GM13977 (cell line): ENCODE measurements around the gene NGEF.
"Not testable (repeated sequence)": the region's sequence is repeated elsewhere in the genome, so short reads cannot be mapped to it uniquely, and the experiment has no call there.

Experiments
- DNase-seq: peaks from one replicate; pipeline ENCODE4 v3.0.0; 2012; ENCODE audit warnings: low spot score
- in situ Hi-C: fragments of 300-500 bp; cut with MboI; formaldehyde crosslinking; loops from one replicate; pipeline ENCODE4 v1.12.0; 2022; ENCODE audit warnings: low sequenced_read_pairs, low pct_unique_long_range_greater_than_20kb, mixed read lengths, inconsistent platforms; ENCODE audit not compliant: unreplicated experiment
- TF ChIP-seq, protein P1 (sequence below): IDR thresholded peaks from 2 replicates; pipeline ENCODE4 v1.5.1; 2012; ENCODE audit warnings: mild to moderate bottlenecking, control low read depth; ENCODE audit not compliant: insufficient read depth; ENCODE audit errors: extremely low read depth, missing control alignments

NGEF gene

DNA sequence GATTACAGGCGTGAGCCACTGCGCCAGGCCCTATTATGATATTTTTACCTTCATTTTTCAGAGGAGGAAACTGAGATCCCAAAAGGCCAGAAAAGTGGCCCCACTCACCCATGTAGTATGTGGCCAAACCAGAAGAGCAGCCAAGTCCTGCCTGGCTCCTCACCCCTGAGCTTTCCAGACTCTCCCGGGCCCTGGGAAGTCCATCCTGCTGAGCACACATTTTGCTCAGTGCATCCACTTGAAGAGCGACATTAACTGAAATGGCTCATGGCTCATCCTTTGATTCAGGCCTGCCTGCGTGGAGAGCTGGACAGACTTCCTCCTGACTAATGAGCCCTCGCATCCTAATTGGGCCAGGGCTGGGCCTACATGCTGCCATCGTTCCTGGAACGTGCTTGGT, 9.5 kb upstream of the NGEF start:
- no peak for DNase-seq
- TF ChIP-seq, protein P1, sequence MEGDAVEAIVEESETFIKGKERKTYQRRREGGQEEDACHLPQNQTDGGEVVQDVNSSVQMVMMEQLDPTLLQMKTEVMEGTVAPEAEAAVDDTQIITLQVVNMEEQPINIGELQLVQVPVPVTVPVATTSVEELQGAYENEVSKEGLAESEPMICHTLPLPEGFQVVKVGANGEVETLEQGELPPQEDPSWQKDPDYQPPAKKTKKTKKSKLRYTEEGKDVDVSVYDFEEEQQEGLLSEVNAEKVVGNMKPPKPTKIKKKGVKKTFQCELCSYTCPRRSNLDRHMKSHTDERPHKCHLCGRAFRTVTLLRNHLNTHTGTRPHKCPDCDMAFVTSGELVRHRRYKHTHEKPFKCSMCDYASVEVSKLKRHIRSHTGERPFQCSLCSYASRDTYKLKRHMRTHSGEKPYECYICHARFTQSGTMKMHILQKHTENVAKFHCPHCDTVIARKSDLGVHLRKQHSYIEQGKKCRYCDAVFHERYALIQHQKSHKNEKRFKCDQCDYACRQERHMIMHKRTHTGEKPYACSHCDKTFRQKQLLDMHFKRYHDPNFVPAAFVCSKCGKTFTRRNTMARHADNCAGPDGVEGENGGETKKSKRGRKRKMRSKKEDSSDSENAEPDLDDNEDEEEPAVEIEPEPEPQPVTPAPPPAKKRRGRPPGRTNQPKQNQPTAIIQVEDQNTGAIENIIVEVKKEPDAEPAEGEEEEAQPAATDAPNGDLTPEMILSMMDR = no peak
- in situ Hi-C loops = no loop called here

DNA sequence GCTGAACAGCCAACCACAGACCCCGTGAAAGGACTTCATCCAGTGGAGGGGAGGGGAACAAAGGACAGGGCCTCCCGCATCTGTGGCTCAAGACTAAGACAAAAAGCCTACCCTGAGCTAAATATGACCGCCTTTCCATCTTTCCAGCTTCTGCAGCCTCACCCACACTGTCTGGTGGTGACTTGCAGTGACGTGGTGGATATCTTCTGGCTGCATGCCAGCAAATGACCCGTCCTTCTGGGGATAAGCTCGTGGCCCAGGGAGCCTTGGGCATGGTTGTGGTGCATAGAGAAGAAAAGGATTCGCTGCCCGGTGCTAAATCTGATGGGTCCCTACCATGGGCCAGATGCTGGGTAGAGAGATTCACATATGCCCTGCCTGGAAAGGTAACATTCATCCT, 8.7 kb upstream of the NGEF start:
- in situ Hi-C loops = no loop called here
- TF ChIP-seq, protein P1 = no peak
- no peak for DNase-seq

DNA sequence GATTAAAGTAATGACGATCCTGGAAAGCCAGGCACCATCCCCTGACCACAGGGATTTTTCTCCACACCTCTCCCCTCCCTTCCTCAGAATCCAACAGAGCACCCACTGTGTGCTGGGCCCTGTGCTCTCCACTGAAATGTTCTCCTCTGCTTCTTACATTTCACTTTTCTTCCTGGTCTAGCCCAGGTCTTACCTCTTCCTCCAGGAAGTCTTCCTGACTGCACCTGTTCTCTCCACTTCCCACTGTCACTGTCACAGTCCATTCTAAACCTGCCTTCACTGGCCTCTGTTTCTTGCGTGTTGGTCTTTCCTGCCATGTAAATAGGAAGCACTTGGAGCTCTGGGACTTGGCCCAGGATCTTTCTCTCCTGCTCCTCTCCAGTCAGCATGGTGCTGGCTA, 7.4 kb upstream of the NGEF start:
- no peak for DNase-seq
- in situ Hi-C loops = no loop called here
- TF ChIP-seq, protein P1 = no peak

DNA sequence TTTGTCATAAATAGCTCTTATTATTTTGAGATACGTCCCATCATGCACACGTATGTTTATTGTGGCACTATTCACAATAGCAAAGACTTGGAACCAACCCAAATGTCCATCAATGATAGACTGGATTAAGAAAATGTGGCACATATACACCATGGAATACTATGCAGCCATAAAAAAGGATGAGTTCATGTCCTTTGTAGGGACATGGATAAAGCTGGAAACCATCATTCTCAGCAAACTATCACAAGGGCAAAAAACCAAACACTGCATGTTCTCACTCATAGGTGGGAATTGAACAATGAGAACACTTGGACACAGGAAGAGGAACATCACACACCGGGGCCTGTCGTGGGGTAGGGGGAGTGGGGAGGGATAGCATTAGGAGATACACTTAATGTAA, 6.6 kb upstream of the NGEF start:
- DNase-seq, in situ Hi-C loops: not testable (repeated sequence)

DNA sequence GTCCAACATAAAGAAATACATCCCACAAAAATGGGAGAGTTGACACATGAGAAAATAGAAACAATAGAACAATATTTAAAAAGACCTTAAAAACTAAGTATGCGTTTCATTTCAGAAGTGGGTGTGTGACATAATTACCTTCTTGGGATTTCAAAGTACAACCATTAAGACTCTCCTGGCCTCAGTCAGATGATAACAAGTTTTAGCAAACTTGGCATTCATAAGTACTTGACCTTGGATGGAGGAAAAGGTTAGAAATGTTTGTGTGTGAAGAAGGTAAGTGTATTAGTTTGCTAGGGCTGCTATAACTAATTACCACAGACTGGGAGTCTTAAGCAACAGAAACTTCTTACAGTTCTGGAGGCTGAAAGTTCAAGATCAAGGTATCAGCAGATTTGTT, 4.9 kb upstream of the NGEF start:
- in situ Hi-C loops = no loop called here
- TF ChIP-seq, protein P1 = no peak
- DNase-seq = no peak

DNA sequence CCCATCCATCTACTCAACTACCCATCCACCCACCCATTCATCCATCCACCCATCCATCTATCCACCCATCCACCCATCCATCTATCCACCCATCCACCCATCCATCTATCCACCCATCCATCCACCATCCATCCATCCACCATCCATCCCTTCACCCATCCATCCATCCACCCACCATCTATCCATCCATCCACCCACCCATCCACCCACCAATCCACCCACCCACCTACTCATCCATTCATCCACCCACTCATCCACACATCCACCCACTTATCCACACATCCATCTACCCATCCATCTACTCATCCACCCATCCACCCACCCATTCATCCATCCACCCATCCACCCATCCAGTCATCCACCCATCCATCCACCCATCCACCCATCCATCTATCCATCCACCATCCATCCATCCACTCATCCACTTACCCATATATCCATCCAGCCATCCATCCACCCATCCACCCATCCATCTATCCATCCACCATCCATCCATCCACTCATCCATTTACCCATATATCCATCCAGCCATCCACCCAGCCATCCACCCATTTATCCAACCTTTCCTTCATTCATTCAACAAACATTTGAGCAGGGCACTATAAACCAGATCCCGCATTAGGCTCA, 2.1 kb upstream of the NGEF start:
- DNase-seq = no peak
- in situ Hi-C loops = no loop called here
- TF ChIP-seq, protein P1 = no peak

DNA sequence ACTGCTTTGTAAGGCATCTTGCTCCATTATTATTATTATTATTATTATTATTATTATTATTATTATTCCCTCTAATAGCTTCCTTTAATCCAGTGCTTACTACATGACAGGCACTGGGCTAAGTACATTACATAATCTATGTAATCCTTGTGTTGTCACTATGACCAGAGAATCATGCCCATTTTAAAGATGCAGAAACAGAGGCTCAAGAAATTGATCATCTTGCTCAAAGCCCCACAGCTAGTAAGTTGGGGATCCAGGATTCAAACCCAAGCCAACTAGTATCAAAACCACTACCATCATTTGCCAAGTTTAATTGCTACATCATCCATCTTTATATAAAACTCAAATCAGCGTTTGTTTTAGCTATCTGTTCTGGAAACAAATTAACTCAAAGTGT, 594 bp upstream of the NGEF start:
- TF ChIP-seq, protein P1 = no peak
- DNase-seq = no peak
- in situ Hi-C loops = no loop called here
